WI38 (cell line): ENCODE results near the gene SFSWAP.

ENCODE experiments used
- H3K4me3 ChIP-seq: 2 replicates; pipeline ENCODE4 v1.5.1; 2011; ENCODE audit warnings: low read depth, mild to moderate bottlenecking, control low read depth, low read length
- TF ChIP-seq, protein P1 (sequence below): IDR thresholded peaks from 2 replicates; pipeline ENCODE4 v1.5.1; 2012; ENCODE audit warnings: low read depth, mild to moderate bottlenecking, control low read depth, low read length

The SFSWAP gene

DNA sequence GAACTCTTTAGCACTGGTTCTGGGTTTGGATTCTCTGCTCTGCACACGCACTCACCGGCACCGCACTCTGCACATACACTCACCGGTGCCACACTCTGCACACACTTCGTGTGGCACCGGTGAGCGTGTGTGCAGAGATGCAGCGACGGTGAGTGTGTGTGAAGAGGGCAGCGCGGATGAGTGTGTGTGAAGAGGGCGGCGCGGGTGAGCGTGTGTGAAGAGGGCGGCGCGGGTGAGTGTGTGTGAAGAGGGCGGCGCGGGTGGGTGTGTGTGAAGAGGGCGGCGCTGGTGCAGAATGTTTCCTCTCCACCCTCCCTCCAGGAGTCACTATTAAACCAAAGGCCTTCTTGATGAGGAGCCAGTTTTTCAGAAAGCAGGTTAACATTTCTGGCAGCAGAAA, 68.1 kb downstream of the SFSWAP start:
- TF ChIP-seq, protein P1, sequence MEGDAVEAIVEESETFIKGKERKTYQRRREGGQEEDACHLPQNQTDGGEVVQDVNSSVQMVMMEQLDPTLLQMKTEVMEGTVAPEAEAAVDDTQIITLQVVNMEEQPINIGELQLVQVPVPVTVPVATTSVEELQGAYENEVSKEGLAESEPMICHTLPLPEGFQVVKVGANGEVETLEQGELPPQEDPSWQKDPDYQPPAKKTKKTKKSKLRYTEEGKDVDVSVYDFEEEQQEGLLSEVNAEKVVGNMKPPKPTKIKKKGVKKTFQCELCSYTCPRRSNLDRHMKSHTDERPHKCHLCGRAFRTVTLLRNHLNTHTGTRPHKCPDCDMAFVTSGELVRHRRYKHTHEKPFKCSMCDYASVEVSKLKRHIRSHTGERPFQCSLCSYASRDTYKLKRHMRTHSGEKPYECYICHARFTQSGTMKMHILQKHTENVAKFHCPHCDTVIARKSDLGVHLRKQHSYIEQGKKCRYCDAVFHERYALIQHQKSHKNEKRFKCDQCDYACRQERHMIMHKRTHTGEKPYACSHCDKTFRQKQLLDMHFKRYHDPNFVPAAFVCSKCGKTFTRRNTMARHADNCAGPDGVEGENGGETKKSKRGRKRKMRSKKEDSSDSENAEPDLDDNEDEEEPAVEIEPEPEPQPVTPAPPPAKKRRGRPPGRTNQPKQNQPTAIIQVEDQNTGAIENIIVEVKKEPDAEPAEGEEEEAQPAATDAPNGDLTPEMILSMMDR, result no peak
- no peak overlapping the region for H3K4me3 ChIP-seq

DNA sequence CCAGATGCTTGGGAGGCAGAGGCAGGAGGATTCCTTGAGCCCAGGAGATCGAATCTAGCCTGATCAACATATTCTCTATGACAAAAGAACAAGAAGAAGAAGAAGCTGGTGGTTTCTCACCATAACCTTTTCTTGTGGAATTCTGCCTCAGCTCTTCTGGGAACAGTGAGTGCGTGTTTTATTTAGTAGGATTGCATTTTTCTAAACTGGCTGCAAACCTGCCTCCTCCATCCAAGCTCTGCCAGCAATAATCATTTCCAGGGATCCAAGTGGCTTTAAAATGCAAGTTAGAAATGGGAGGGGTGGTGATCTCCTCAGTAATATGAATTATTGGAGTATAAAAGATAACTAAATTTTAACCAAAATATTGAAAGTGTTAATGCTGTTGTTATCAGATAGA, 71.2 kb downstream of the SFSWAP start:
- TF ChIP-seq, protein P1, result no peak
- H3K4me3 ChIP-seq, result no peak overlapping the region

DNA sequence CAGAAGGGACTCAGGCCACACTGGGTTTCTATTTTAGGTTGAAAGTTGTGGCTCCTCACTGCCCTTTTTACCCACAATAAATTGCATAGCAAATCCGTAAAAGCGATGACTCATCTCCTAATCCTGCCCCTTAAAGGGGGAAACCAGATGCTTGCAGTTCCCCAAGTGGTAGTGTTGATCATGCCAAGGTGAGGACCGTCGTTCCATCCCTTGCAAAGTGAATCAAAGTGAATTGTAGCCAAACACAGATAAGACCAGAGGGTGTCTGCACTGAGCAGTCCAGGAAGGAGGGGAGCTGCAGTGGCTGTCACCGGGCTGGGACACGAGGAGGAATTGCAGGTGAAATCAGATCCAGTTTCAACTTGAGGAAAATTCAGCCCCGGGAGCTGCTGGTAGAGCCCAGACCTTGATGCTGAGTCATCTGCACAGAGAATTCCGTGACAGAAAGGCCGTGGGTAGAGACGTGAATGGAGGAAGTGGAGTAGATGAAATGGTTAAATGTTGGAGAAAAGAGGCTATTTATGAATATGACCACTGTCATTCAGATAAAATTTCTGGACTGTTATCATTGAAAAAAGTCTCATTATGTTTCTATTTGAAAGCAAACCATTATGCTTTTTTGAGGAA, 73.1 kb downstream of the SFSWAP start:
- H3K4me3 ChIP-seq, result peak overlapping the region; percentile 56
- TF ChIP-seq, protein P1, result no peak

DNA sequence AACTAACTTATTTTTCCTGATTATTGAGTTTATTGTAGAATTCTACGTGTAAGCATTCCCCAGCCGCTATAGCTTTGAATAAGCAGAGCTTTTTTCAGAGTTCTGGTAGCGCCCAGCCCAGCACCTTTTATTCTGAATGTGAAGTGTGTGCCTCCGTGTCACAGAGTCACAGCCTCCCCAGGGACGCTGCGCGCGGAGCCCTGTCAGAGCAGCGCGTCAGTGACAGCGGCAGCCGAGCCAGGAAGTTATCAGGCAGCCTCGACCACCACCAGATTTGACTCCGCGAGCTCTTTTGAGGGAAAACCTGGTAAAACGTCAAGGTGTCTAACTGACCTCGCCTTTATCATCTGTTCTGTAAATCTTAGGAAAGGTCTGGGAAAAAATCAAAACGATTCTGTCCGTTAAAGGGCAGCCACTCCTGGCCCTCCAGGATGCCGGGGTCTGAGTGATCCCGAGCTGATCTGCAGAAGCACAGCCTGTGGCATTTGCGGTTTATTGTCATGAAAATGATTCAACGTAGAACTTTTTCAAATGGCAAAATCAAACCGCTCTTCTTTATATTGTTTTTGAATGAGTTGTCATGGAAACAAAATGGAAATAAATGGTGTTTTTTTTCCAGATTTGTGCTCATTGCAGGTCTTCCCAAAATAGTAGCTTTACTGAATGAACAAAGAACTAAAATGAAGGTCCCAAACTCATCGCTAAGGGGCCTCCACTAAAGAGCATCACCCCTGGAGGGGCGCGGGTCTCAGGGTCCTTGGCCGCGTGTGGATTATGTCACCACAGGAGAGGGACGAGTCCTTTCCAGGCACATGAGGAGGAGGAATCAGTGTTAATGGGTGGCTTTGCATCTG, 74.2 kb downstream of the SFSWAP start:
- TF ChIP-seq, protein P1, result no peak

DNA sequence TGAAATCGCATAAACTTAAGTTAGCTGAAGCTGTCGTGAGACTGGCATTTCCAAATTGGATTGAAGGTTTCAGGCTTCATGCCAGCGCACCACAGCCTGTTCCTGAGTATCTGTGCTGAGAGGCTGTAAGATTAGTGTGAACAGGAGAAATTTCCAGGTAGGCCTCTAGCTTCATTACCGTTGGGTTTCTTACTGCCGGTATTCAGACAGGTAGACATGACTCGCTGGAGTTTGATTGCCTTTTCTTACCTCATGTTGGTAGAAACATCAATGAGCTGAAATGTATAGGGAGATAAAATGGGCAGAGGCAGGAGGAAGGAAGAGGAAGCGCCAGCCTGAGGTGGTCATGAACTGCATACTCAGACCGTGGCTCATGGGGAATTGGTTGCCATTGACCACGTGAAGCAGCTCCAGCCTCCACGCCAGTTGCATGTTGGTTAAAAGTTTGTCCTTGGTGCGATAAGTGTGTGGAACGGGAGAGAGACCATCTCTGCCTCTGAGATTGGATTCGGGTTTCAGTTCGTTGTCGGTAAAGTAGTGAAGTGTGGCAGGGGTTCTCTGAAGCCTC, 75.0 kb downstream of the SFSWAP start:
- TF ChIP-seq, protein P1, result no peak
- H3K4me3 ChIP-seq, result no peak overlapping the region

More for the DNA sequence above, 74.2 kb downstream of the SFSWAP start:
- no peak overlapping the region; the same call in none of the 2 replicates for H3K4me3 ChIP-seq

DNA sequence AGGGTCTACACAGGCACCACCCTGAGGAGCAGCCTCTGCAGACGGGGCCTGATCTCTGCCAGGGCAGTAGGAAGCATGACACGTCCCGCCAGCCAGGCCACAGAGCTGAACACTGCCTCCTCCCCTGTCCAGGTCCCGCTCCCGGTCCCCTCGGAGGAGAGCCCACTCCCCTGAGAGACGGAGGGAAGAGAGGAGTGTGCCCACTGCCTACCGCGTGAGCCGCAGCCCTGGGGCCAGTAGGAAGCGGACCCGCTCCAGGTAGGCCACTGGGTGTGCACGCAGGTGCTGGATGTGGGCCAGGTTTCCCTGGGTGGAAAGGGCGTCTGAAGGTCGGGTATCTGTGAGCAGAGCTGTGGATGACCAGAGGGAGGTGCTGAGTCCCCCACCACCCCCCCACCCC, 75.4 kb downstream of the SFSWAP start:
- H3K4me3 ChIP-seq, result no peak overlapping the region
- TF ChIP-seq, protein P1, result no peak
